Measurements from ENCODE around the gene CFAP99.

The CFAP99 gene

DNA sequence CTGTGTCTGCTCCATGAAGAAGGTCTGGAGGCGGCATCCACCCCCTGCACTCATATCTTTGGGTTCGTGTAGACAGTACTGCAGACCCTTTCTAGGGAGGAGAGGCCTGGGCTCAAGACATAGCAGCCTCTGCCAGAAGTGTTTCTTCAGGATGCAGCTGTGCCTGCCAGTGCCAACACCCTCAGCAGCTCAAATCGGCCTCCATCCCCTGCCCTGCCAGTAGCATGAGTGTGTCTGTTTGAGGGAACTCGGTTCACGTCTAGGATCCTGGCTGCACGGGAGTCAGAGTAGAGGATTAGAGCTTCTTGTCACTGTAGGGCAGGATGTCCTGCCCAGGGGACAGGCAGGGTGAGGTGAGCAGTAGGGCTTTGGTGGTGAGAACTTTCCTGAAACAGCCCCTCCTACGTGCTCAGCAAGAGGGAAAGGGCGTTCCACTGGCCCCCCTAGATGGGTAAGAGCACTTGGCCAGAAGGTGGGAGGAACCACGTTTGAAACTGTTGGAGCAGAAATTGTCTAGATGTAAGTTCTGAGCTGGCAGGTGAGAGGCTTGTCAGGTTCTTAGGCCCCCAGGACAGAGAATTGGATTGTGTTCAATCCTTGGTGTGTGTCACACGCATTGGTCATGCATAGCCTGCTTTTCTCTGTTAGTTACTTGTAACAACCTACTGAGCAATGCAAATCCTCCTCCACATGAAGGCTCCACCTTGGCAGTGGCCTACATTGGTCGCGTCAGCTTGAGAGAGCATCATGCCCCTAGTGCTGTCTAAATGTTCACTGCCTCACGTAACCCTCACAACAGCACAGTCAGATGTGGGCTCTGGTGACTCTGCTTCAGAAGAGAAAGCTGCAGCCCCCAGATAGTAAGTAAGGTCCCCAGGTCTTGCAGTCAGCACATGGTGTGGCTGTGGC is 91.8 kb downstream of the CFAP99 start:
- Histone ChIP-seq H3K9me2 (replicated peaks; ENCODE audit: control insufficient read depth, low read length) (no peaks in the 10 kb centered on the region), H3K9me3 (ENCODE audit: control insufficient read depth, insufficient read depth, low read length) (no peaks in the 10 kb centered on the region), H3K4me2 (ENCODE audit: low read length) (no peak overlapping the region), H3K79me2 (ENCODE audit: control insufficient read depth, low read length) (peaks cover 39% of the 10 kb centered on the region), H3K4me1 (ENCODE audit: control insufficient read depth, low read length) (peaks cover 9% of the 10 kb centered on the region), H3K27ac (ENCODE audit: low read depth, low read length) (no peak overlapping the region), H3F3A (ENCODE audit: control insufficient read depth, insufficient read depth) (no peaks in the 10 kb centered on the region), H3K27me3 (ENCODE audit: control insufficient read depth, low read length) (no peaks in the 10 kb centered on the region), H4K20me1 (ENCODE audit: control insufficient read depth, insufficient read depth, low read depth, low read length) (0 out of 2 replicates have a peak, but pooled peaks cover 5% of the 10 kb centered on the region), H3K36me3 (ENCODE audit: control insufficient read depth, low read length) (peaks cover 91% of the 10 kb centered on the region), H3K4me3 (ENCODE audit: low read length) (no peak overlapping the region)
- no peak for TF ChIP-seq EZH2phosphoT487 (IDR thresholded peaks at IDR 0.05; ENCODE audit: borderline replicate concordance, low read length)

DNA sequence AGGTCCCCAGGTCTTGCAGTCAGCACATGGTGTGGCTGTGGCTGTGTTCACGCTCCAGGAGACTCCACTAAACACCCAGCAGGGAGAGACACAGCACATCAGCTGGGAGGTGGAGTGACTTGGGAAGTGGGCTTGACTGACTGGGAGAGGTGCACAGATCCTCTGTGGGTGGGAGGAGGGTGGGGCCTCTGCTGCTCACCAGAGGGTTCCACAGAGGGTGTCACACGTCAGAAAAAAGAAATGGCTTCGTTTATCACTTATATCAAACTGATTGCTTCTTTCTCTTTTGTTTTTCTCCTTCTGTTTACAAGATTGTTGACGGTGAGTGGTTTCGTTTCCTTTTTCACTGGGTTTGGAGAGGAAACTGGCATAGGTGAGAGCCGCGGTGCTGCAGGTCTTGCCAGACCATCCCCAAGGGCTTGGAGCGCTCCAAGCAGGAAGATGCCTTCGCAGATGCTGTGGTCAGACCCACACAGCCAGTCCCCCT is 92.9 kb downstream of the CFAP99 start:
- no peak for TF ChIP-seq EZH2phosphoT487 (IDR thresholded peaks at IDR 0.05; ENCODE audit: borderline replicate concordance, low read length)
- TF ChIP-seq, protein P1, sequence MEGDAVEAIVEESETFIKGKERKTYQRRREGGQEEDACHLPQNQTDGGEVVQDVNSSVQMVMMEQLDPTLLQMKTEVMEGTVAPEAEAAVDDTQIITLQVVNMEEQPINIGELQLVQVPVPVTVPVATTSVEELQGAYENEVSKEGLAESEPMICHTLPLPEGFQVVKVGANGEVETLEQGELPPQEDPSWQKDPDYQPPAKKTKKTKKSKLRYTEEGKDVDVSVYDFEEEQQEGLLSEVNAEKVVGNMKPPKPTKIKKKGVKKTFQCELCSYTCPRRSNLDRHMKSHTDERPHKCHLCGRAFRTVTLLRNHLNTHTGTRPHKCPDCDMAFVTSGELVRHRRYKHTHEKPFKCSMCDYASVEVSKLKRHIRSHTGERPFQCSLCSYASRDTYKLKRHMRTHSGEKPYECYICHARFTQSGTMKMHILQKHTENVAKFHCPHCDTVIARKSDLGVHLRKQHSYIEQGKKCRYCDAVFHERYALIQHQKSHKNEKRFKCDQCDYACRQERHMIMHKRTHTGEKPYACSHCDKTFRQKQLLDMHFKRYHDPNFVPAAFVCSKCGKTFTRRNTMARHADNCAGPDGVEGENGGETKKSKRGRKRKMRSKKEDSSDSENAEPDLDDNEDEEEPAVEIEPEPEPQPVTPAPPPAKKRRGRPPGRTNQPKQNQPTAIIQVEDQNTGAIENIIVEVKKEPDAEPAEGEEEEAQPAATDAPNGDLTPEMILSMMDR (IDR thresholded peaks at IDR 0.05; ENCODE audit: low read depth, low read length, poor library complexity, severe bottlenecking), result no peak
- Histone ChIP-seq H3F3A (ENCODE audit: control insufficient read depth, insufficient read depth) (no peaks in the 10 kb centered on the region), H3K9me3 (ENCODE audit: control insufficient read depth, insufficient read depth, low read length) (no peaks in the 10 kb centered on the region), H3K4me2 (ENCODE audit: low read length) (no peak overlapping the region), H3K4me1 (ENCODE audit: control insufficient read depth, low read length) (peaks cover 9% of the 10 kb centered on the region), H3K27me3 (ENCODE audit: control insufficient read depth, low read length) (no peaks in the 10 kb centered on the region), H3K9me2 (replicated peaks; ENCODE audit: control insufficient read depth, low read length) (no peaks in the 10 kb centered on the region), H3K36me3 (ENCODE audit: control insufficient read depth, low read length) (peaks cover 87% of the 10 kb centered on the region), H4K20me1 (ENCODE audit: control insufficient read depth, insufficient read depth, low read depth, low read length) (0 out of 2 replicates have a peak, but pooled peaks cover 5% of the 10 kb centered on the region), H3K4me3 (ENCODE audit: low read length) (no peak overlapping the region), H3K79me2 (ENCODE audit: control insufficient read depth, low read length) (peaks cover 29% of the 10 kb centered on the region), H3K27ac (ENCODE audit: low read depth, low read length) (no peak overlapping the region)
